K562 (cell line): Measurements from ENCODE around the gene PRLHR. TPM values are rescaled to one million over a fixed set of nuclear protein-coding genes. Genes with fewer than 3 reads are reported as not detected.

Source experiments
- ATAC-seq: fragments of 200-7000 bp; cut with Tn5 transposase; 3 replicates; pipeline ENCODE4 v1.9.1; 2020; ENCODE audit warnings: moderate library complexity
- BruUV-seq: library from RNA; stranded (reverse); fragments of 400-500 nt; replicated peaks from 2 replicates; lab custom pipeline; 2021; lab: Mats Ljungman, UMichigan
- CTCF ChIA-PET: fragments of 300-600 bp; formaldehyde crosslinking; extraction: SDS; loops from one replicate; lab custom pipeline; 2021; ENCODE audit warnings: low intra/inter-chr PET ratio; lab: Yijun Ruan, JAX
- POLR2A ChIA-PET: fragments of 300-600, 350-650 bp; sonication (Branson Sonifier 250); formaldehyde crosslinking; extraction: SDS; loops from one replicate; lab custom pipeline; 2021; ENCODE audit warnings: antibody characterized with exemption, inconsistent platforms; lab: Yijun Ruan, JAX
- DNase-seq, 4 experiments: peaks; one replicate each; pipeline versions ENCODE4 v3.0.0 to v3.0.0-alpha.2; 2011 to 2018; ENCODE audit warnings: low spot score in 3 of 4, mixed read lengths in 3 of 4; ENCODE audit errors: extremely low read depth in 1 of 4
- FAIRE-seq: peaks from 2 replicates; lab custom pipeline; 2011; peaks lifted over from hg19 to GRCh38; lab: Jason Lieb, UNC
- H2AFZ ChIP-seq: 2 replicates; pipeline ENCODE4 v1.6.0; 2011; ENCODE audit warnings: low read depth, low read length, control low read depth, inconsistent platforms
- H3K27ac ChIP-seq: fragments of 200-600 bp; 3 replicates; pipeline ENCODE4 v1.8.0; 2011; ENCODE audit warnings: low read depth, mild to moderate bottlenecking, control low read depth, inconsistent platforms, low read length, moderate library complexity, mixed read lengths; ENCODE audit errors: extremely low read depth
- H3K27me3 ChIP-seq, 2 experiments: fragments of 300-600 bp in 1 of 2; 2 replicates in 1 of 2; 3 replicates in 1 of 2; pipeline versions ENCODE4 v1.6.0 to v1.8.0; 2011; ENCODE audit warnings: inconsistent platforms in 2 of 2, low read length in 2 of 2, mild to moderate bottlenecking in 1 of 2, mixed read lengths in 1 of 2, moderate library complexity in 1 of 2; ENCODE audit not compliant: control insufficient read depth in 2 of 2, insufficient read depth in 2 of 2
- H3K36me3 ChIP-seq: fragments of 300-600 bp; 3 replicates; pipeline ENCODE4 v1.8.0; 2011; ENCODE audit warnings: mild to moderate bottlenecking, low read length, inconsistent platforms; ENCODE audit not compliant: control insufficient read depth, insufficient read depth
- H3K4me1 ChIP-seq, 2 experiments: fragments of 200-600 bp in 1 of 2; replicated peaks in 1 of 2; 2 replicates in 1 of 2; 3 replicates in 1 of 2; pipeline versions ENCODE4 v1.5.1 to v1.8.0; 2011; ENCODE audit warnings: inconsistent platforms in 2 of 2, low read length in 2 of 2, mild to moderate bottlenecking in 1 of 2, mixed read lengths in 1 of 2, moderate library complexity in 1 of 2; ENCODE audit not compliant: control insufficient read depth in 2 of 2, insufficient read depth in 2 of 2
- H3K4me2 ChIP-seq: 2 replicates; pipeline ENCODE4 v1.6.1; 2011; ENCODE audit warnings: low read length, control low read depth, inconsistent platforms, mixed read lengths; ENCODE audit not compliant: insufficient read depth
- H3K4me3 ChIP-seq: fragments of 200-600 bp; sonication (generic), shearing (Covaris generic); 2 replicates; pipeline ENCODE4 v1.5.1; 2016; ENCODE audit warnings: control low read depth, inconsistent platforms
- H3K79me2 ChIP-seq: fragments of 200-600 bp; 3 replicates; pipeline ENCODE4 v1.8.0; 2011; ENCODE audit warnings: low read length, inconsistent platforms; ENCODE audit not compliant: control insufficient read depth, insufficient read depth
- H3K9ac ChIP-seq, 2 experiments: 2 replicates each; pipeline versions ENCODE4 v1.6.0 to v1.6.1; 2011; ENCODE audit warnings: low read depth in 2 of 2, low read length in 2 of 2, control low read depth in 1 of 2, inconsistent platforms in 1 of 2, mild to moderate bottlenecking in 1 of 2, mixed read lengths in 1 of 2; ENCODE audit not compliant: insufficient read depth in 1 of 2
- H3K9me1 ChIP-seq: one replicate; pipeline ENCODE4 v1.6.0; 2011; ENCODE audit warnings: inconsistent platforms, mild to moderate bottlenecking, low read length, moderate library complexity; ENCODE audit not compliant: control insufficient read depth, insufficient read depth
- H3K9me3 ChIP-seq: replicated peaks from 2 replicates; pipeline ENCODE4 v1.5.1; 2011; ENCODE audit warnings: low read depth, low read length, inconsistent platforms; ENCODE audit not compliant: control insufficient read depth, insufficient read depth
- H4K20me1 ChIP-seq: replicated peaks from 2 replicates; pipeline ENCODE4 v1.6.1; 2011; ENCODE audit warnings: low read length, inconsistent platforms, mixed read lengths; ENCODE audit not compliant: control insufficient read depth, insufficient read depth
- ARID3A ChIP-seq: IDR thresholded peaks from 2 replicates; pipeline ENCODE4 v1.6.1; 2012; ENCODE audit warnings: low read depth, low read length, improper control_type of control experiment, borderline replicate concordance
- CHD4 ChIP-seq: fragments of 200-600 bp; sonication (generic); IDR thresholded peaks from 3 replicates; pipeline ENCODE4 v1.6.1; 2012; ENCODE audit warnings: low read depth, mild to moderate bottlenecking, mixed read lengths, low read length, inconsistent platforms; ENCODE audit not compliant: insufficient read depth, insufficient replicate concordance, poor library complexity, severe bottlenecking
- FIP1L1 ChIP-seq: fragments of 200-400 bp; formaldehyde crosslinking; IDR thresholded peaks from 2 replicates; pipeline ENCODE4 v1.6.1; 2018; ENCODE audit warnings: mild to moderate bottlenecking, low read depth, low read length; ENCODE audit not compliant: poor library complexity, severe bottlenecking
- HSF4 ChIP-seq: fragments of 250-450 bp; sonication (Bioruptor Pico); IDR thresholded peaks from 2 replicates; pipeline ENCODE4 v2.1.2; 2022; ENCODE audit warnings: mild to moderate bottlenecking, moderate library complexity, borderline replicate concordance
- IRF9 ChIP-seq: fragments of 450-650 bp; IDR thresholded peaks from 2 replicates; pipeline ENCODE4 v1.6.1; 2016; ENCODE audit warnings: missing biosample characterization, missing genetic modification characterization
- JUNB ChIP-seq: fragments of 450-650 bp; formaldehyde crosslinking; conservative IDR thresholded peaks from 2 replicates; pipeline ENCODE4 v1.4.0; 2020; ENCODE audit warnings: mild to moderate bottlenecking
- NFATC3 ChIP-seq: fragments of 450-650 bp; IDR thresholded peaks from 2 replicates; pipeline ENCODE4 v1.6.1; 2017; ENCODE audit warnings: mild to moderate bottlenecking
- PHF21A ChIP-seq: fragments of 450-650 bp; IDR thresholded peaks from 2 replicates; pipeline ENCODE4 v1.6.1; 2017; ENCODE audit warnings: low read depth, borderline replicate concordance
- PTTG1 ChIP-seq: fragments of 450-650 bp; IDR thresholded peaks from 2 replicates; pipeline ENCODE4 v1.6.1; 2016; ENCODE audit warnings: low read depth, mild to moderate bottlenecking, missing genetic modification characterization, missing compliant biosample characterization
- SNIP1 ChIP-seq: fragments of 450-650 bp; IDR thresholded peaks from 2 replicates; pipeline ENCODE4 v1.7.1; 2017; ENCODE audit warnings: low read depth, mild to moderate bottlenecking
- SRSF3 ChIP-seq: fragments of 200-400 bp; formaldehyde crosslinking; IDR thresholded peaks from 2 replicates; pipeline ENCODE4 v1.6.1; 2016; ENCODE audit warnings: mild to moderate bottlenecking, low read length, moderate library complexity; ENCODE audit not compliant: insufficient read depth
- WGBS: fragments of 100-300 bp; shearing (Covaris generic); methylation state at CpG from one replicate; pipeline ENCODE4 v1.1.6; 2016; ENCODE audit warnings: low coverage, mixed read lengths; ENCODE audit not compliant: insufficient coverage; ENCODE audit errors: missing lambda C conversion rate; 5-methylcytosine and 5-hydroxymethylcytosine counted together
- in situ Hi-C: fragments of 300-500 bp; cut with MboI; formaldehyde crosslinking; loops from 4 replicates; pipeline ENCODE4 v1.15.0; 2018; ENCODE audit warnings: inconsistent platforms, mixed read lengths
- intact Hi-C: fragments of 100-400 bp; cut with micrococcal nuclease; formaldehyde crosslinking; loops from 2 replicates; pipeline ENCODE4 v1.14.2; 2022
- polyA plus RNA-seq, 8 experiments: library from polyadenylated mRNA; depleted of rRNA in 4 of 8; stranded (reverse) in 5 of 8; unstranded in 3 of 8; fragments of >200 nt; fragmentation: Nextera tagmentation in 2 of 8; fragmentation: Illumina TruSeq in 1 of 8; extraction: Ambion mirVana in 2 of 8; extraction: Trizol in 1 of 8; gene quantifications; 2 replicates each; pipeline versions ENCODE4 v1.2.1 to v1.2.3, GENCODE V29; 2011 to 2014; ENCODE audit warnings: inconsistent platforms in 1 of 8, missing spikeins in 1 of 8
- total RNA-seq, 7 experiments: library from RNA; depleted of rRNA in 6 of 7; stranded (reverse); fragments of >200 nt in 6 of 7; fragmentation: Illumina TruSeq in 2 of 7; extraction: Trizol in 2 of 7; gene quantifications; 2 replicates each; pipeline versions ENCODE4 v1.2.1 to v1.2.3, GENCODE V29; 2011 to 2021; ENCODE audit warnings: low replicate concordance in 1 of 7
- TF ChIP-seq, protein P1 (sequence below), 2 experiments: IDR thresholded peaks; 2 replicates each; pipeline ENCODE4 v1.6.1; 2011; ENCODE audit warnings: borderline replicate concordance in 1 of 2, control low read depth in 1 of 2, low read depth in 1 of 2, low read length in 1 of 2, mild to moderate bottlenecking in 1 of 2, mixed read lengths in 1 of 2, moderate library complexity in 1 of 2; ENCODE audit not compliant: insufficient read depth in 1 of 2, insufficient read length in 1 of 2, poor library complexity in 1 of 2, severe bottlenecking in 1 of 2; ENCODE audit errors: extremely low read depth in 1 of 2

Gene PRLHR
- total and polyA plus RNA-seq, 9 of the 15 experiments (the other 6 are each of a cell fraction or from before 2014, with no cell fraction given): not detected

DNA sequence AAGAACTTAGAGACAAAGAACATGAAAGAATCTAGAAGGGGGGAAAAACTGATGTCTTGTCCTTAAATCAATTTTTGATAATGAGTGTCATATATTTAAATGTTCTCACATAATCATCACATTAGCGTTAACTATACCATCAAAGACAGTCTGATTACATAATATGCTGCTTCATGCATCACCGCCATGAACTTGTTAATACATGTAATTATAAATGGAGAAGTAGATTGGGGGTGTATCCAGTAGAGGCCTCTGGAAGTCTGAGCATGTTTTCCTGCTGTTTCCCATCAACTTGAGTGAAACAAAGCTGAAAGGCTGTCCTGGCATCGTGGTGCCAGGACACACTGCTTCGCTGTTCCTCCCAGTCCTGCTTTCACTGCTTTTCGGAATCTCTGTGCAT is 48.2 kb downstream of the PRLHR start:
- CTCF ChIA-PET: no interaction called here

More for the DNA sequence above, 48.2 kb downstream of the PRLHR start:
- H3K79me2 ChIP-seq: no peaks in the 10 kb centered on the region
- H3K4me1 ChIP-seq: no peaks in the 10 kb centered on the region
- H3K9me1 ChIP-seq: no peaks in the 10 kb centered on the region
- DNase-seq (no peak), ATAC-seq (no peak), FAIRE-seq (no peak)
- intact Hi-C loops: loop anchor here (10.0 kb wide), 1 partner anchor 232 kb away; no protein-coding TSS in a partner anchor
- in situ Hi-C loops: no loop called here
- peaks cover 3 to 7% of the 10 kb centered on the region in 2 experiments; a peak in 1 of 5 replicates for H3K27me3 ChIP-seq
- no peaks in the 10 kb centered on the region for H3K9me3 ChIP-seq
- no peaks in the 10 kb centered on the region for H3K36me3 ChIP-seq
- POLR2A ChIA-PET: no interaction called here
- no peaks in the 10 kb centered on the region for H4K20me1 ChIP-seq
- H3K4me3 ChIP-seq: no peak overlapping the region
- 1% methylated on average over 5 of the region's 5 CpGs for WGBS
- H2AFZ ChIP-seq: no peak overlapping the region
- TF ChIP-seq SRSF3 (no peak), IRF9 (no peak), PTTG1 (tag) (no peak), ARID3A (no peak), SNIP1 (no peak), JUNB (no peak), PHF21A (no peak), CHD4 (no peak), FIP1L1 (no peak), NFATC3 (no peak), HSF4 (CRISPR knock-in tag) (no peak)
- TF ChIP-seq, protein P1, sequence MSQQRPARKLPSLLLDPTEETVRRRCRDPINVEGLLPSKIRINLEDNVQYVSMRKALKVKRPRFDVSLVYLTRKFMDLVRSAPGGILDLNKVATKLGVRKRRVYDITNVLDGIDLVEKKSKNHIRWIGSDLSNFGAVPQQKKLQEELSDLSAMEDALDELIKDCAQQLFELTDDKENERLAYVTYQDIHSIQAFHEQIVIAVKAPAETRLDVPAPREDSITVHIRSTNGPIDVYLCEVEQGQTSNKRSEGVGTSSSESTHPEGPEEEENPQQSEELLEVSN (IDR thresholded peaks at IDR 0.05; ENCODE audit: borderline replicate concordance in 1 of 2, extremely low read depth in 1 of 2, insufficient read depth in 1 of 2, insufficient read length in 1 of 2, low read depth in 1 of 2, low read length in 1 of 2, poor library complexity in 1 of 2, severe bottlenecking in 1 of 2): no peak
- H3K9ac ChIP-seq: no peak overlapping the region
- no peak overlapping the region for H3K4me2 ChIP-seq
- no peak overlapping the region for H3K27ac ChIP-seq
- no TSS peak for BruUV-seq
